HG02852 (cell line): ENCODE results near the gene WRAP53.

Source experiments
- ATAC-seq: cut with Tn5 transposase; IDR thresholded peaks from one replicate; pipeline ENCODE4 v1.9.1; 2021; ENCODE audit warnings: mild to moderate bottlenecking, moderate library complexity; ENCODE audit not compliant: unreplicated experiment

The WRAP53 gene

DNA sequence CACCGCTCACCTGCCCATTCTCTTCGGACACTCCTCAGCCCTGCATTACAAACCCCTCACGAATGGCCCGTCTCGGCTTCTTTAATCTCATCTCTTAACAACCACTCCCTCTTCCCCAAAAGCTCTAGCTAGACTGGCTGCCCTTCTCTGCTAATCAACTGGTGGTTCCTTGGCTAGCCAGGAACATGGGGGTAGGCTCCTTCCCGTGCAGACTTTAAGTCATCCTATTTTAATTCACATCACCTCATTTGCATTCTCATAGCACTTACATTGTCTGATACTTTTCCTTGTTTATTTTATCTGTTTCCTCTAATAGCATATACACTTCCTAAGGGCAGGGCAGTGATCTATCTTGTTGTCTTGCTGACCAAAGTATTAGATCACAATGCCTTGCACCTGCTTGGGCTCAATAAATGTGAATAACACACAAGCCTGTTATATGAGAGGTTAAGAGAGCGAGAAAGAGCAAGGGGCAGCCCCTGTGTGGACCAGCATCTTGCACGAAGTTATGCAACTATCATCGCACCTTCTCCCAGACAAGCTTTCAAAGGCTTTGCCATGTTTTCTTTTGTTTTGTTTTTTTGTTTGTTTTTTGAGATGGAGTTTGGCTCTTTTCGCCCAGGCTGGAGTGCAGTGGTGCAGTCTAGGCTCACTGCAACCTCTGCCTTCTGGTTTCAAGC is 10.7 kb upstream of the WRAP53 start:
- ATAC-seq, result no peak

DNA sequence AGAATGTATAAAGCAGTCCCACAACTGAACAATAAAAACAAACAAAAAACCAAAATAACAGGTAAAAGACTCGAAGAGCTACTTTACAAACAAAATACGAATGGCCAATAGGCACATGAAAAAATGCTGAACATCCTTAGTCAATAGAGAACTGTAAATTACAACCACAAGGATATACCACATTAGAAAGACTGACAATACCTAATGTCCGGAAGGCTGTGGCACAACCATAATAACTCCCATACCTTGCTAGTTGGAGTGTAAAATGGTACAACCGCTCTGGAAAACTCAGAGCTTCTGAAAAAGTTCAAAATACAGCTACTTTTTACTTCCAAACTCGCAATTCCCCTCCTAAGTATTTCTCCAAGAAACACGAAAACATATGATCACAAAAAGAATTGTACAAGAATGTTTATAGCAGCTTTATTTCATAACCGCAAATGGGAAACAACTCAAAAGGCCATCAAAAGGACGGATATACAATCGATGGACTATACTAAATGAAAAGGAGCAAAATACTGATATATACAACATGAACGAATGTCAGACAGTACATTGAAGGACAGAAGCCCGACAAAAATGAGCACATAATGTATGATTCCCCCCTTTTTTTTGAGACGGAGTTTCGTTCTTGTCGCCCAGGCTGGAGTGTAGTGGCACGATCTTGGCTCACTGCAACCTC is 3.3 kb upstream of the WRAP53 start:
- no peak for ATAC-seq

DNA sequence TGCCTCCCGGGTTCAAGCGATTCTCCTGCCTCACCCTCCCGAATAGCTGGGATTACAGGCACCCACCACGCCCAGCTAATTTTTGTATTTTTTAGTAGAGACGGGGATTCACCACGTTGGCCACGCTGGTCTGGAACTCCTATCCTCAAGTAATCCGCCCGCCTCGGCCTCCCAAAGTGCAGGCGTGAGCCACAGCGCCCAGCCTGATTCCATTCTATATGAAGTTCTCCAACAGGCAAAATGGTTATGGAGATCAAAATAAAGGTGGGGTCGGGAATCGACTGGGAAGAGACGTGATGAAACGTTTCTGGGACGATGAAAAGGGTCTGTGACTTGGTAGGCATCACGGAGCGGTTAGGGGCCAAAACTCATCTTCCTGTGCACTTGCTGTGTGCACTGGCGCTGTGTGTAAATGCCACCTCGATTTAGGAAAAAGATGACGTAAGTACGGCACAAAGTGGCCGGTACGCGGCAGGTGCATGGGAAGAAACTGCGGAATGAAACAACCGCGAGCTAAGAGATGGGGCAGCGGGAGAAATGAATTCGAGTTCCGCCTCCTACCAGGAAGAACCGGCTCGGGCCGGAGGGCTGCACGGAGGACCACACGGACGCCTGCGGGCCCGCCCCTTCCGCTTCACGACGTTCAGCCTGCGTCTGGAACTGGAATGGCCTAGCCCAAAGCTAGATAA is 2.6 kb upstream of the WRAP53 start:
- ATAC-seq, result peak; percentile 49

DNA sequence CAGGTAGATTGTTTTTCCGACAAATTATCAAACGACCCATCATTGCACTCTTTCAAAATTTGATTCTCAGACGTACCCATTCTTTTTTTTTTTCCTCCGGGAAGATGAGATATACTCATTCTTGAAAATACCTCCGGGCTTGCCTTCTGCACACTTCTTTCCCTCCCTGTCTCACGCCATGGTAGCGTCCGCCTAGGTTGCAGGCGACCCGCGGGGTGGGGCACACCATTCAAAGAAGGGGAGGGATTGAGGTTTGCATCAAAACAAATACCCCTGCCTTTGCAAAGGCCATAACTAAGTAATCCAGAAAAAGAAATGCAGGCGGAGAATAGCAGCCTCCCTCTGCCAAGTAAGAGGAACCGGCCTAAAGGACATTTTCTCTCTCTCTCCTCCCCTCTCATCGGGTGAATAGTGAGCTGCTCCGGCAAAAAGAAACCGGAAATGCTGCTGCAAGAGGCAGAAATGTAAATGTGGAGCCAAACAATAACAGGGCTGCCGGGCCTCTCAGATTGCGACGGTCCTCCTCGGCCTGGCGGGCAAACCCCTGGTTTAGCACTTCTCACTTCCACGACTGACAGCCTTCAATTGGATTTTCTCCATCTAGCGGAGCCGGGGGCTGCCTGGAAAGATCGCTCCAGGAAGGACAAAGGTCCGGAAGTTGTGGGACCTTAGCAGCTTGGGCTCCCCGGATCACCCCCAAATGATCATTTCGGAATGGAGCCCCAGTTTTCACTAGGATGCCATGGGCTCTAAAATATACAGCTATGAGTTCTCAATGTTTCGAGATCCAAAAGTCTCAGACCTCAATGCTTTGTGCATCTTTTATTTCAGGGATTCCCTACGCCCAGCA is 1.8 kb upstream of the WRAP53 start:
- peak; percentile 54 for ATAC-seq

DNA sequence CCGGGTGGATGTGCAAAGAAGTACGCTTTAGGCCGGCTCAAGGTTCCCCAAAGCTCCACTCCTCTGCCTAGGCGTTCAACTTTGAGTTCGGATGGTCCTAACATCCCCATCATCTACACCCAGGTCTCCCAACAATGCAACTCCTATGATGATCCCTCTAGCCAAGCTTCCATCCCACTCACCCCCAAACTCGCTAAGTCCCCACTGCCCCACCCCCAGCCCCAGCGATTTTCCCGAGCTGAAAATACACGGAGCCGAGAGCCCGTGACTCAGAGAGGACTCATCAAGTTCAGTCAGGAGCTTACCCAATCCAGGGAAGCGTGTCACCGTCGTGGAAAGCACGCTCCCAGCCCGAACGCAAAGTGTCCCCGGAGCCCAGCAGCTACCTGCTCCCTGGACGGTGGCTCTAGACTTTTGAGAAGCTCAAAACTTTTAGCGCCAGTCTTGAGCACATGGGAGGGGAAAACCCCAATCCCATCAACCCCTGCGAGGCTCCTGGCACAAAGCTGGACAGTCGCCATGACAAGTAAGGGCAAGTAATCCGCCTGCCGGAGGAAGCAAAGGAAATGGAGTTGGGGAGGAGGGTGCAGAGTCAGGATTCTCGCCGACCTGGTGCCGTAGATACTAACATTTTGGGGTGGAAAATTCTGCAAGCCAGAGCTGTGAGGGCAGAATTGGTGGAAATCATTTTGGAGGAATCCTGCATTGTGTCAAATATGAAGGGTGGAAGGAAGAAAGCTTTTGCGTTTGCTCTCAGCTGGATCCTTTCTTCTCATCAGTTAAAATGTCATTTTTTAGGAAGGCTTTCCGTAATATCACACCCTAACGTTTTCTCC is 987 bp upstream of the WRAP53 start, which contains the start of gene TP53:
TP53 (minus strand) TSS at position 419 of the 836 bp plus-strand sequence. CDS start 10,896 bp downstream, outside the sequence.
- ATAC-seq, result no peak

DNA sequence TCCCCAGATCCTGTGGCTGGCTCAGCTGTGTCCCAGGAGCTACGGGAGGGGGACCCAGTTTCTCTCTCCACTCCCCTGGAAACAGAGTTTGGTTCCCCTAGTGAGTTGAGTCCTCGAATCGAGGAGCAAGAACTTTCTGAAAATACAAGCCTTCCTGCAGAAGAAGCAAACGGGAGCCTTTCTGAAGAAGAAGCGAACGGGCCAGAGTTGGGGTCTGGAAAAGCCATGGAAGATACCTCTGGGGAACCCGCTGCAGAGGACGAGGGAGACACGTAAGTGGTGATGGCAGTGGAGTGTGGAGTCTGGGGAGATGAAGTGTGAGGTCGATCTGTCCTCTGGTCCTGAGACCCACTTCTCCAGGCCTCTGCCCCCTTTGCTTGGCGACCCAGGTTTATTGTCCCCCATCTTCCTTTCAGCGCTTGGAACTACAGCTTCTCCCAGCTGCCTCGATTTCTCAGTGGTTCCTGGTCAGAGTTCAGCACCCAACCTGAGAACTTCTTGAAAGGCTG is 585 bp downstream of the WRAP53 start:
- ATAC-seq, result no peak

DNA sequence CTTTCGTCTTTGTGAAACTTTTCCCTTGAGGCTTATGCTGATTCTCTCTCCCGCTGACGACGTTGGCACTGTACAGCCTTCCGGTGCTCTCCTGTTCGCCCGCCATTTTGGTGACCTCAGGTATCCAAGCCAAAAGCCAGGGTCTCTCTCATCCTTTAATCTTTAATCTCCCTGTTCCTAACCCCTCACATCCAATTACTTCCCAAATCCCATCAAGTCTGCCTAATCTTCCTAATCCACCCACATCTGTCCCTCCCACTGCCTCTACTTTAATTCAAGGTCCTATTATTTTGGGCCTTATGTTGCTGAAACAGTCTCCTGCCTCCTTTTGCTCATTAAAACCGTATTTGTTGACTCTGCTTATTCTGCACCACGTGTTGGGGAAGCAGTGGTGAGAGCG is 7.3 kb downstream of the WRAP53 start:
- ATAC-seq, result no peak

DNA sequence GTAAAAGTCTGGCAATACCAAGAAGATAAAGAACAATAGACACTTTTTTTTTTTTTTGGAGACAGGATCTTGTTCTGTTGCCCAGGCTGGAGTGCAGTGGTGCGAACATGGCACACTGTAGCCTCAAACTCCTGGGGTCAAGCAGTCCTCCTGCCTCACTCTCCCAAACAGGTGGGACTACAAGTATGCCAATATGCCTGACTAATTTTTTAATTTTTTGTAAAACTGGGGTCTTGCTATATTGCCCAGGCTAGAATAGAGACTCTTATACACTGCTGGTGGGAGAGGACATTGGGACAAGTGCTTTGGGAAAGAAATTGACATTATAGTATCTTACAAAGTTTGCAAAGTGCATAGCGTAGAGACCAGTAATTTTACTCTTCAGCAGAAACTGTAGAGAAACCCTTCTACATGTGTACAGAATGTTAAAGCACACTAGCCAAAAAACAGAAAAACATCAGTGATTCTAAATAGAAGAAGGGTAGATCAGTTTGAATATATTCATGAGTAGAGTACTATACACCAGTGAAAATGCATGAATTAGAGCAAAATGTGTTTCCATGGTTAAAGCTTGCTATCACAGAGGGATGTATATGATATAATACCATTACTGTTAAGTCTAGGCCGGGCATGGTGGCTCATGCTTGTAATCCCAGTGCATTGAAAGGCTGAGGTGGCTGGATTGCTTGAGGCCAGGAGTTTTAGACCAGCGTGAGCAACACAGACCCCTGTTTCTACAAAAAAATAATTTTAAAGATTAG is 9.7 kb downstream of the WRAP53 start:
- no peak for ATAC-seq

DNA sequence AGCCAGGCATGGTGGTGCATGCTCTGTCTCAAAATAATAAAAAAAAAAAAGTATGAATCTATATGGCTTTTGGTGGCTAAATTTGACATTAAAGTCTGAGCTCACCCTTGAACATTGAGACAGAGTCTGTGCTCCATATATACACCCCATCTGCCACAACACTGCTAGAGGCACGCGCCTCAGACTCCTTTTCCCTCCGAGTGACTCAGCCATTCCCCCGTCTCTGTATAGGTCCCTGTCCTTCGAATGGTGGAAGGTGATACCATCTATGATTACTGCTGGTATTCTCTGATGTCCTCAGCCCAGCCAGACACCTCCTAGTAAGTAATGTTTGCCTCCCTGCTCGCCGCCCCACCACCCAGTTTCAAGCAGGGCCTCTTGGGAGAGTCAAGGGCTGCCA is 12.2 kb downstream of the WRAP53 start:
- no peak for ATAC-seq

DNA sequence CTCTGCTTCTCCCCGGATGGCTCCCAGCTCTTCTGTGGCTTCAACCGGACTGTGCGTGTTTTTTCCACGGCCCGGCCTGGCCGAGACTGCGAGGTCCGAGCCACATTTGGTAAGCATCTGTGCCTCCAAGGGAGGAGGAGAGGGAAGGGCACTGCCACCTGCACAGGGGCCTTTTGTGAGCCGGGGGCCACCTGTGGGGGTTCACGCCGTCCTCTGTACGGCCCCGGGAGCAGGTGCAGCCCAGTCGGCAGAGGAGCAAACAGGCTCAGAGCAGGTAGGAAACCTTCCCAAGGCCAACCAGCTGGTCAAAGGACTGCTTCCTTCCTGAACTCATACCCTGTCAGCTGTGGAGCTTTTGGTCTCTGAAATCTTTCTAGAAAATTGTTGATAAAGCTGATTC is 13.4 kb downstream of the WRAP53 start:
- no peak for ATAC-seq

DNA sequence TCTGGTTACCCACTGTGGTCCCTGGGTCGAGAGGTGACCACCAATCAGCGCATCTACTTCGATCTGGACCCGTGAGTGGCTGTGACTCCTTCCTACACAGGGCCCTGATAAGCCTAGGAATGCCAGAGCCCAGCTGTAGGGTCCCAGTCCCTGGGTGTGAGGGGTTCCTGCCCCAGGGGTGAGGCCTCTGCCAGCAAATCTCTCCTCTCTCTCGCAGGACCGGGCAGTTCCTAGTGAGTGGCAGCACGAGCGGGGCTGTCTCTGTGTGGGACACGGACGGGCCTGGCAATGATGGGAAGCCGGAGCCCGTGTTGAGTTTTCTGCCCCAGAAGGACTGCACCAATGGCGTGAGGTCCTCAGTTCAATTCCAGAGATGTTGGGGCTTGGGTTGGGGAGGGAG is 14.5 kb downstream of the WRAP53 start:
- no peak for ATAC-seq

DNA sequence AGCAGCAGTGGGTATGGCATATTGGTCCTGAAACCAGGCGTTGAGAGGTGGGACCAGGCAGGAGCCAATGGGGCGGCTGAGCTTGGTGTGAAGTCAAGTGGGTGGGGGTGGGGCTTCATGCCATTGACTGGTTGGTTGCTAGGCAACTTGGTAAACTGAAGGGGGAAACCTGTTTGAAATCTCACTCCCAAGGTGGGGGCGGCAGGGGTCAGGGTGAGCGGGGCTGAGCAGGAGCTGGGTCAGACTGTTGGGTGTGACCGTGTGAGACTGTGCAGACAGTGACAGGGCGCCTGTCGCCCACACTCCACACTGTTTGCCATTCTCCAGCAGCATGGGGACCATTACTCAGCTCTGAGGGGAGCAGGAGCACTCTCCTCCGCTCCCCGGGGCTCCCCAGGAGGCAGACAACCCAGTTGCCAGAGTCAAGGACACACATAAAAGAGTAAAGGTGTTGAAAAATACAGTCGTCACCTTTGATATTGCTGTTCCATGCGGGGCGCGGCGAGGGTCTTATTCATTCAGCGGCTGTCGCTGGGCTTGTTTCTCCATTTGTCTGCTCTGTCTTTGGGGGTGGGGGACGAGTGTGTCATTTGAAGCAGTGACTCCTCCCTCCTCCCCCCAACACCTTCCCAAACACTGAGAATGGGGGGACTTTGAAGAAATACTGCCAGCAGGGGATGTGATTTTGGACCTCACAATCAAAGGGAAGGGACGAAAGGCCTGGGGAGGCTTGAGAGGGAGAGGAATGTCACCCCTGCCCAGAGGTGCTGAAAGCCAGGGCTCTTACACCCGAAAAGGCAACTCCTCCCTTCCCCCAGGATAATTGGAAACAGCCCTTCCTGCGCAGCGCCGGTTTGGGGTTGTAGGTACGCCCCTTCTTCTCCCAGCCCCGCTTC is 15.6 kb downstream of the WRAP53 start:
- ATAC-seq, result no peak

DNA sequence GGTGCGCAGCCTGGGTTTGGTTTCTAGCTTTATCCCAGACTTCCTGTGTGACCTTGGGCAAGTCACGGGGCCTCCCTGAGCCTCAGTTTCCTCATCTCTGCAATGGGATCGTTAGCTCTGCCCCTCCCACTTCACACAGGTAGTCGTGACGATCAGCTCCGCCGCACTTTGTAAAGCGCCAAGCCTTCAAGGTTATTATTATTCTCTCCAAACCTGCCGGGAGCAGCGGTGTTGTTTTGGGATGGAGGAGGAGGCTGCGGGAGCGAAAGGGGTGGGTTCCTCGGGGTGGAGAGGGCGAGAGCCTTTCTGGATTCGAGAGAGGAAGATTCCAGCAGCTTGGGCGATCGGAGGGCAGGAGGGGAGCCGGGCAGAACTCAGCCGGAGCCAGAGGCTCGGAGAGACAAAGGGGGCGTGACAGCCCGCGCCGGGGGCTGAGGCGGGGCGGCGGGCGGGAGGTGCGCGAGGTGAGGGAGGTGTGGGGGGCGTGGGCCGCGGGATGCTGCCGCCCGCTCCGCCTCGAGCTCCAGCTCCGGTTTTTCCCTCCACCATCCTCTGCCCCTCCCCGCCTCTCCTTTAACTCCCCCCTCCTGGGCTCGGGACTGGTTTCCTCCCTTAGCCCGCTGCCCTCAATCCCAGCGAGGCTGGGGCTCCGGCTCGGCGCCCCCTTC is 16.5 kb downstream of the WRAP53 start, which contains the start of gene EFNB3:
EFNB3 (plus strand) TSS at position 602 of the 668 bp plus-strand sequence. CDS start 397 bp downstream, outside the sequence.
- ATAC-seq, result no peak

DNA sequence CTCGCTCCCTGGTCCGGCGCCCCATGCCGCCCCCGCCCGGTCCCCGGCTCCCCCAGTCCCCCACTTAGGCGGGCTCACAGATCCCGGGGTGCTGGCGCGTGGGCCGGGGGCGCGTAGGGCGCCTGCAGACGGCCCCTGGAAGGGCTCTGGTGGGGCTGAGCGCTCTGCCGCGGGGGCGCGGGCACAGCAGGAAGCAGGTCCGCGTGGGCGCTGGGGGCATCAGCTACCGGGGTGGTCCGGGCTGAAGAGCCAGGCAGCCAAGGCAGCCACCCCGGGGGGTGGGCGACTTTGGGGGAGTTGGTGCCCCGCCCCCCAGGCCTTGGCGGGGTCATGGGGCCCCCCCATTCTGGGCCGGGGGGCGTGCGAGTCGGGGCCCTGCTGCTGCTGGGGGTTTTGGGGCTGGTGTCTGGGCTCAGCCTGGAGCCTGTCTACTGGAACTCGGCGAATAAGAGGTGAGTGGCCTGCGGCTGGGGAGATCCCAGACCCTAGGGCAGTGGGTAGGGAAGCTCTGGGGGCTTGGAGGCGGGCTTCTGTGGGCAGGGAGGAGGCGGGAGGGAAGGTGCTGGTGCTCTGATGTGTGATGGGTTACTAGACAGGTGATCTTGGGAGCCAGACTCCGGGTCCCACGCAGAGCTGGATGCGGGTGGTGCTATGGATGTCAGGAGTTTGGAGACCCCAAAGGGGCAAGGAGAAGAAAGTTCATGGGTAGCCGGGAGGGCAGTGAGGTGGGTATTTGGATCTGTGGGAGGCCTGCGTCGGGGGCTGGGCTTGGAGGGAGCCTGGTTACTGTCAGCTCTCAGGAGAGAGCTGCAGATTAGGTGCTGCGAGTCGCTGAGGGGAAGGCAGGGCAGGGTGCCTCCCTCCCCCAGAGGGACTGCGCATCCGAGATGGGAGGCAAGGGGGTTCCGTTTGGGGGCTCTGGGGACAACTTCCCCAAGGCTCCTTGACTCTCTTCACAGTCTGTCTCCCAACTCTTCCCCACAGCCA is 17.3 kb downstream of the WRAP53 start:
- no peak for ATAC-seq

DNA sequence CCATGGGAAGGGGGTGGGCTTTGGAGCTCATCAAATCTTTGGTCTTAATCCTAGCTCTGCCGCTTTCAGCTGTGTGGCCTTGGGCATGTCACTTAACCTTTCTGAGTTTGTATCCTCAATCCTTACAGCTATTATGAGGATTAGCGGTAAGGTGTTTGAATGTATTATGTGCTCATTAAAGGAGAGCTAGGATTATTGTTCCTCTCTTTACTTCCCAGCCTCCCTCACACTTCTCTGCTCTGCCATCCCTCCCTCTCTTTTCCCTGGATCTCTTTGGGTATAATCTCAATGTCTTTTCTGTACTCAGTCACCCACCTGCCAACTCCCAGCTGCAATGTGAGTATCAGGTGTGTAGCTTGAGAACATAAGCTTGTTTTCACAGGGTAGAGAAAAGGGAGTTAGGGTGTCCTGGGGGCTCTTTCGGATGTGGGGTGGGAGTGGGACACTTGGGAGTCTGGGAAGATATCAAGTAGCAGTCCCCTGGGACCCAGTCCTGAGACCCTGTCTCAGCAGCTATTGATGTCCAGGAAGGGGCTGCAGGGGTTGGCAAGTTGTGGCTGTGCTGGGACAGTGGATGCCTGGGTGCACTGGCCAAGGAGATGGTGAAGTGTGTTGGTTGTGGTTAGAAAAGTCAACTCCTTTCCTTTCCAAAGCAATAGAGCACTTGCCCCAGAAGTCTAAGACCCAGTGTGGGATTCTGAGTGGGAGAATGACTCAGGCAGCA is 18.5 kb downstream of the WRAP53 start:
- ATAC-seq, result no peak

DNA sequence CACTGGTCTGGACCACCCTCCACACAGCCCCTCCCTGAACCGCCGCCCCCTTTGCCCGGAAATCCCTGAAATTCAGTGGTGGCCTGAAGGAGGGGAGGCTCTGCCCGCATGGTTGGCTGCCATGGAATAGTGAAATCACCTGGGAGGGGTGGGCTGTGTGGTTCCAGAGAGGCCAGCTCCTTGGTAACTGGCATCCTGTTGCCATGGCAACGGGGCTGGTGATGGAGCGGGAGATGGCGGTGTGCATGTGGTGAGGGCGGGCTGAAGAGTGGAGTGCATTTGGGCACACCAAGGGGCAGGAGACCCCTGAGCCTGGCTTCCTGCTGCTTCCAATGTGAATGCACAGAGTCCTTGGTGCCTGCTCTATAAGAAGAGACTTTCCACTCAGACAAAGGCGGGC is 19.2 kb downstream of the WRAP53 start:
- ATAC-seq, result no peak
